Astrocyte (in vitro differentiated cells and primary cell): Measurements from ENCODE around the gene FAM3D.

Experiments used
- EZH2 ChIP-seq: IDR thresholded peaks from 2 replicates; pipeline ENCODE4 v1.6.1; 2012; ENCODE audit warnings: mild to moderate bottlenecking, low read length, inconsistent platforms; ENCODE audit not compliant: insufficient read depth
- TF ChIP-seq, protein P1 (sequence below): IDR thresholded peaks from 2 replicates; pipeline ENCODE4 v1.5.1; 2011; ENCODE audit warnings: low read depth, mild to moderate bottlenecking, inconsistent platforms, low read length, moderate library complexity; ENCODE audit not compliant: insufficient read depth

DNA sequence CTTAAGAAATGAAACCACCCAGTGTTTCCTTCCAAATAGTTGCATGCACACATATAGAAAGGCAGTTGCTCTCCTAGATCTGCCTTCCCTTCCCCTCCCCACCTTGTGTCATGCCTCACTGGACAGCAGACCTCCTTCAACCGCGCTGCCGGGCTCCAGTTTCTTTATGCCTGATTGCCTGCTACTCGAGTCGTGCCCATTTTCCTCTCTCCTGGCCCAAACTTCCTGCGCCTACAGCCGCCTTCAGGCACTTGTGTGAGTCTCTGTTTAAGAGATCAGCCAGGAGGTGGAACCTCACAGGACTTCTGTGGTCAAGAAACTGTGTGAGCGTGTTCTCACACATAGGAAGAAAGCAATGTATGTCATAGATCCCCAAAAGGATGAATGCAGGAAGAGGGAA is 80.6 kb downstream of the FAM3D start:
- TF ChIP-seq, protein P1, sequence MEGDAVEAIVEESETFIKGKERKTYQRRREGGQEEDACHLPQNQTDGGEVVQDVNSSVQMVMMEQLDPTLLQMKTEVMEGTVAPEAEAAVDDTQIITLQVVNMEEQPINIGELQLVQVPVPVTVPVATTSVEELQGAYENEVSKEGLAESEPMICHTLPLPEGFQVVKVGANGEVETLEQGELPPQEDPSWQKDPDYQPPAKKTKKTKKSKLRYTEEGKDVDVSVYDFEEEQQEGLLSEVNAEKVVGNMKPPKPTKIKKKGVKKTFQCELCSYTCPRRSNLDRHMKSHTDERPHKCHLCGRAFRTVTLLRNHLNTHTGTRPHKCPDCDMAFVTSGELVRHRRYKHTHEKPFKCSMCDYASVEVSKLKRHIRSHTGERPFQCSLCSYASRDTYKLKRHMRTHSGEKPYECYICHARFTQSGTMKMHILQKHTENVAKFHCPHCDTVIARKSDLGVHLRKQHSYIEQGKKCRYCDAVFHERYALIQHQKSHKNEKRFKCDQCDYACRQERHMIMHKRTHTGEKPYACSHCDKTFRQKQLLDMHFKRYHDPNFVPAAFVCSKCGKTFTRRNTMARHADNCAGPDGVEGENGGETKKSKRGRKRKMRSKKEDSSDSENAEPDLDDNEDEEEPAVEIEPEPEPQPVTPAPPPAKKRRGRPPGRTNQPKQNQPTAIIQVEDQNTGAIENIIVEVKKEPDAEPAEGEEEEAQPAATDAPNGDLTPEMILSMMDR = no peak
- TF ChIP-seq EZH2 = no peak
